NT2/D1 (cell line): ENCODE data around the gene MORC4.
A peak's percentile ranks its signal among the peaks of the same experiment; 100 is the strongest.

Experiments
- SUZ12 ChIP-seq: IDR thresholded peaks from 2 replicates; pipeline ENCODE4 v1.6.1; 2011; ENCODE audit not compliant: insufficient read length, insufficient read depth; ENCODE audit errors: extremely low read depth
- YY1 ChIP-seq: IDR thresholded peaks from 2 replicates; pipeline ENCODE4 v1.6.1; 2011; ENCODE audit not compliant: insufficient read length, insufficient read depth
- ZNF274 ChIP-seq: IDR thresholded peaks from 2 replicates; pipeline ENCODE4 v1.6.1; 2011; ENCODE audit warnings: mild to moderate bottlenecking, low read depth, low read length

DNA sequence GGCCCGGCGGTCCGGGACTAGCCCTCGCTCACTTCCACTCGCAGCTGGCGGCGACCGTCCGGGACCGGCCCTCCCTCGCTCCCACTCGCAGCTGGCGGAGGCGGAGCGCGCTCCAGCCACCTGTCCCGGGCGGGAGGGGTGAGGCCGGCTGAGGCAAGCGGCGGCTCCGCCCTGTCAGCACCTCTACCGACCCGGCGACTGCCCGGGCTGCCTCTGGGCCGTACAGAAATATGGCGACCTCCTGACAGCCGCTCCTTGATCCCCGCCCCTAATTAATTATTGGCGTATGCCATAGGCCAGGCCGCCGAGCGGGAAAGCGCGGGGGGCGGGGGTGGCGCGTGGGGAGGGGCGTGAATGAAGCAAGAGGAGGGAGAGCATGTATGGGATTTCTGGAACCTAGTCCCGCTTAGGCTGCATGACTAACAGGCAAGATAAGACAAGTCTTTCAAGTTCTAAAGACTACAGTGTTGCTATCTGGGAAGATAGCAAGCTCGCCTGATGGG lies at the start of gene MORC4:
- TF ChIP-seq SUZ12 (no peak), ZNF274 (no peak), YY1 (peak; percentile 61)
